ES-I3 (cell line): ENCODE measurements around the gene ACVR1.
"Not testable (repeated sequence)": the region's sequence is repeated elsewhere in the genome, so short reads cannot be mapped to it uniquely, and the experiment has no call there.

Experiments
- H3K36me3 ChIP-seq: 2 replicates; pipeline ENCODE4 v1.6.1; 2013; ENCODE audit warnings: mild to moderate bottlenecking, low read length, control low read depth, moderate library complexity; ENCODE audit not compliant: insufficient read depth
- H3K4me1 ChIP-seq: 2 replicates; pipeline ENCODE4 v1.6.1; 2013; ENCODE audit warnings: mild to moderate bottlenecking, control low read depth, low read length; ENCODE audit not compliant: insufficient read depth
- H3K9ac ChIP-seq: 2 replicates; pipeline ENCODE4 v1.6.1; 2013; ENCODE audit warnings: low read depth, mild to moderate bottlenecking, low read length, moderate library complexity
- H3K9me3 ChIP-seq: 2 replicates; pipeline ENCODE4 v1.6.1; 2013; ENCODE audit warnings: mild to moderate bottlenecking, low read length, moderate library complexity; ENCODE audit not compliant: control insufficient read depth, insufficient read depth

Gene ACVR1

DNA sequence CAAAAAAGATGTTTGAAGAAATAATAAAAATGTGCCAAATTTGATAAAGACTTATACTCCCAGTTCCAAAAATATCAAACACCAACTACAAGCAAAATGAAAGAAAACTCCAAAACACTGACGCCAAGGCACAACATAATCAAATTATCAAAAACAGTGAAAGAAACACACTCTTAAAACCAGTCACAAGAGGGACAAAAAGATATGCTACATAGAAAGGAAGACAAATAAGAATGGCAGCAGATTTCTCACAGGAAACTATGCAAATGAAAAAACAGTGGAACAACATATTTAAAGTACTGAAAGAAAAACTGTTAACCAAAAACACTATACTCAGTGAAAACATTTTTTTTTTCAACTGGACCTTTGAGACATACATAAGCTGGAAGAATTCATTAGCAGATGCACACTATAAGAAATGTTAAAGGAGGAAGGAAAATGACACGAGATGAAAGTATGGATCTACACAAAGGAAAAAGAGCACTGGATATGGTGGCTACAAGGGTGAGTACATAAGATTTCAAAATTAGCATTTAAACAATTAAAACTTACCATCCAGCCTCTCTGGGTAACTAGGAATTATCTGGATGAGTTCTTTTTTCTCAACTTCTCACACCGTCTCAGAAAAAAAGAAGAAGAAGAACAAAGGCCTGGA, 153.4 kb downstream of the ACVR1 start:
- Histone ChIP-seq H3K9me3 (peaks cover 2% of the 10 kb centered on the region; the same call in 1 of the 2 replicates), H3K4me1 (no peaks in the 10 kb centered on the region), H3K36me3 (no peaks in the 10 kb centered on the region), H3K9ac (no peak overlapping the region)

- H3K9me3 ChIP-seq = peaks cover 2% of the 10 kb centered on the region; the same call in 1 of the 2 replicates
- no peak overlapping the region for H3K9ac ChIP-seq
- H3K4me1 ChIP-seq = no peaks in the 10 kb centered on the region
- no peaks in the 10 kb centered on the region for H3K36me3 ChIP-seq
These were observed 155.6 kb downstream of the ACVR1 start for GRCh38 chr2:157720504-157720903.

DNA sequence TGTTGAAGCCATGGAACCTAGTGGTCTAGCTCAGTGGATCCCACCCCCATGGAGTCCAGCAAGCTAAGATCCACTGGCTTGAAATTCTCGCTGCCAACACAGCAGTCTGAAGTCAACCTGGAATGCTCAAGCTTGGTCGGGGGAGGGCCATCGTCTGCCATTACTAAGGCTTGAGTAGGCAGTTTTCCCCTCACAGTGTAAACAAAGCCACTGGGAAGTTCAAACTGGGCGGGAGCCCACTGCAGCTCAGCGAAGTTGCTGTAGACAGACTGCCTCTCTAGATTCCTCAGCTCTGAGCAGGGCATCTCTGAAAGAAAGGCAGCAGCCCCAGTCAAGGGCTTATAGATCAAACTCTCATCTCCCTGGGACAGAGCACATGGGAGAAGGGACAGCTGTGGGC, 171.5 kb downstream of the ACVR1 start:
- H3K4me1 ChIP-seq, H3K9ac ChIP-seq, H3K9me3 ChIP-seq, H3K36me3 ChIP-seq: not testable (repeated sequence)

DNA sequence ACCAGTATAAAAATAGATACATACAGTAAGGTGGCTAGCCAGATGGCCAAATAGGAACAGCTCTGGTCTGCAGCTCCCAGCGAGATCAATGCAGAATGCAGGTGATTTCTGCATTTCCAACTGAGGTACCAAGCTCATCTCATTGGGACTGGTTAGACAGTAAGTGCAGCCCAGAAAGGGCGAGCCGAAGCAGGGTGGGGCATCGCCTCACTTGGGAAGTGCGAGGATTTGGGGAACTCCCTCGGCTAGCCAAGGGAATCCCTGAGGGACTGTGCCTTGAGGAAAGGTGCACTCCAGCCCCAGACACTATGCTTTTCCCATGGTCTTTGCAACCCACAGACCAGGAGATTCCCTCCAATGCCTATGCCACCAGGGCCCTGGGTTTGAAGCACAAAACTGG, 172.0 kb downstream of the ACVR1 start:
- H3K36me3 ChIP-seq, H3K9ac ChIP-seq: not testable (repeated sequence)

DNA sequence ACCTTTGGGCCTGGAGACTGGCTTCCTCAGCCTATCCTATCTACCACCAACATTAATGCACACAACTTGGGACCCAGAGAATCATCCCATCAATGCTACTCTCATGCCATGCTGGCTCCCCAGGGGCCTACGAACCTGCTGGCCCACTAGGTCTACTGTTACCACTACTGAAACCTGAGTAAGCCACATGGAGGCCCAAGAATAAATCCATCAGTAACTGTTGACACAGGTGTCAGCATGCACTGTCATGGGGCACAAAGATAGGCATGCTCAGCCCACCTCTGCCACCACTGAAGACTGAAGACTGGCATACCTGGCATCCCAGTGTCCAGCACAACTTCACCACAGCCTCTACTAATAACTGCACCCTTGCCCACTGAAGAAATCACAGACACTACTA, 176.3 kb downstream of the ACVR1 start:
- Histone ChIP-seq H3K9ac (no peak overlapping the region), H3K36me3 (no peaks in the 10 kb centered on the region), H3K4me1 (no peaks in the 10 kb centered on the region), H3K9me3 (no peaks in the 10 kb centered on the region)

More for the DNA sequence above, 172.0 kb downstream of the ACVR1 start:
- not testable (repeated sequence) for H3K9me3 ChIP-seq, H3K4me1 ChIP-seq

- no peaks in the 10 kb centered on the region for H3K9me3 ChIP-seq
- no peak overlapping the region for H3K9ac ChIP-seq
- H3K4me1 ChIP-seq = no peaks in the 10 kb centered on the region
- H3K36me3 ChIP-seq = no peaks in the 10 kb centered on the region
These were observed 177.1 kb downstream of the ACVR1 start for GRCh38 chr2:157699009-157699408.

DNA sequence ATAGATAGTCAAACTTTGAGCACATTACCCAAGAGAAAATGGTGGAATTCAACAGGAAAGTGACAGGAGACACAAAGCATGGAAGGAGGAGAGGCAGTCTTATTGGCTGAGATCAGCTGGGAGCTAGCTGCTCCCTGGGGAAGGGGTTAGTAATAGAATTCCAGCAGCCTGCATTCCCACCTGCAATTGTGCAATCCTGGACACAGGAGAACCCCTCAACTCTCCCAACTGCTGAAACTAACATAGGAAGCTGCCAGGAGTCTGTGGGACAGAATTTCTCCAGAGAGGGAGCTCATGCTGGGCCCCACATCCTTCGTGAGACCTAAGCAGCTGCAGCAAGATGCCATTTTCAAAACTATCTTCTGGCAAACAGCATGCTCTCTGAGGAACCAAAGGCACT, 177.7 kb downstream of the ACVR1 start:
- no peaks in the 10 kb centered on the region for H3K9me3 ChIP-seq
- no peak overlapping the region for H3K9ac ChIP-seq
- no peaks in the 10 kb centered on the region for H3K36me3 ChIP-seq
- H3K4me1 ChIP-seq = no peaks in the 10 kb centered on the region

DNA sequence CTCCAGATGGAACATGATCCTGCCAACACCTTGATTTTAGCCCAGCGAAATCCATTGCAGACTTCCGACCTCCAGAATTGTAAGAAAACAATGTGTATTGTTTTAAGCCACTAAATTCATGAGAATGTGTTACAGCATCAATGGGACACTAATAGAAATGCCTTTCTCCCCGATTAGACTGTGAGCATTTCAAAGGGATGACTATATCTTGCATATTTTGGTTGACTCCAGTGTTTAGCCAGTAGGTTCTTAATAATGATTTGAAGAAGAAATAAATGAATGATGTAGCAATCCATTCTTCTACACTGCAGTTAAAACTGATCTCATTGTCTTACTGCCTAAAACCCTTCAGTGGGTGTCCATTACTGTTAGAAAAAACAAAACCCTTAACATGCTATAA, 180.1 kb downstream of the ACVR1 start:
- Histone ChIP-seq H3K36me3 (no peaks in the 10 kb centered on the region), H3K4me1 (no peaks in the 10 kb centered on the region), H3K9me3 (no peaks in the 10 kb centered on the region), H3K9ac (no peak overlapping the region)

GRCh38 chr2:157692768-157693167, 183.4 kb downstream of the ACVR1 start:
- Histone ChIP-seq H3K9me3 (no peaks in the 10 kb centered on the region), H3K9ac (no peak overlapping the region), H3K36me3 (no peaks in the 10 kb centered on the region), H3K4me1 (no peaks in the 10 kb centered on the region)

DNA sequence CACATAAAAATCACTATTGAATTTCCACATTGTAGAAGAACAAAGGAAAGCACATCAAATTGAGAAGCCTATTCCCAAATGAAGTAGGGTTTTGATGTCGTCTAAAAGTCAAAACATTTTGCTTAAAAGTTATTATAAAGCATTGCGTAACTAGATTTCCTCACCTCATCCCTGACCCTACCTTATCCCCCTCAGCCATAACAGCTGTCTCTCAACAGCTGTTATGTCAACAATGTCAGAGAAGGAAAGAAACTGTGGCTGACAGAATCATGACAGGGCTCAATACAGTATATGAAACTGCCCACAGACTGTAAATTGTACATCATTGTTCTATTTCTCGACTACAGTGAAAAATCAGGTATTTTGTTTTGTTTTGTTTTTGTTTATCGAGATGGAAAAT, 184.4 kb downstream of the ACVR1 start:
- Histone ChIP-seq H3K4me1 (no peaks in the 10 kb centered on the region), H3K9me3 (no peaks in the 10 kb centered on the region), H3K36me3 (no peaks in the 10 kb centered on the region), H3K9ac (no peak overlapping the region)

GRCh38 chr2:157691131-157691530, 185.0 kb downstream of the ACVR1 start:
- H3K9me3 ChIP-seq = no peaks in the 10 kb centered on the region
- H3K36me3 ChIP-seq = no peaks in the 10 kb centered on the region
- no peaks in the 10 kb centered on the region for H3K4me1 ChIP-seq
- no peak overlapping the region for H3K9ac ChIP-seq
